HEK293 (cell line): ENCODE measurements around the gene FXYD1.

Source experiments
- GLI4 ChIP-seq: fragments of 450-650 bp; formaldehyde crosslinking; IDR thresholded peaks from 2 replicates; pipeline ENCODE4 v1.5.1; 2016; ENCODE audit warnings: missing biosample characterization, missing genetic modification characterization
- SALL2 ChIP-seq: fragments of 450-650 bp; formaldehyde crosslinking; IDR thresholded peaks from 2 replicates; pipeline ENCODE4 v1.5.0; 2017; ENCODE audit warnings: missing biosample characterization, mild to moderate bottlenecking, missing genetic modification characterization, borderline replicate concordance
- SP7 ChIP-seq: fragments of 450-650 bp; formaldehyde crosslinking; IDR thresholded peaks from 2 replicates; pipeline ENCODE4 v1.5.1; 2016; ENCODE audit warnings: missing biosample characterization, missing genetic modification characterization
- TRIM28 ChIP-seq: IDR thresholded peaks from 2 replicates; pipeline ENCODE4 v1.6.1; 2011; ENCODE audit warnings: low read length, control low read depth, borderline replicate concordance
- YY2 ChIP-seq: fragments of 450-650 bp; formaldehyde crosslinking; IDR thresholded peaks from 2 replicates; pipeline ENCODE4 v1.5.1; 2016; ENCODE audit warnings: missing biosample characterization, missing genetic modification characterization
- ZBTB21 ChIP-seq: fragments of 450-650 bp; formaldehyde crosslinking; IDR thresholded peaks from 2 replicates; pipeline ENCODE4 v1.5.1; 2017; ENCODE audit warnings: missing biosample characterization, missing genetic modification characterization
- ZBTB48 ChIP-seq: fragments of 450-650 bp; formaldehyde crosslinking; IDR thresholded peaks from 2 replicates; pipeline ENCODE4 v1.5.1; 2016; ENCODE audit warnings: missing biosample characterization, missing genetic modification characterization
- ZNF140 ChIP-seq: fragments of 450-650 bp; formaldehyde crosslinking; IDR thresholded peaks from 2 replicates; pipeline ENCODE4 v1.5.1; 2016; ENCODE audit warnings: missing biosample characterization, missing genetic modification characterization
- ZNF350 ChIP-seq: fragments of 450-650 bp; formaldehyde crosslinking; IDR thresholded peaks from 2 replicates; pipeline ENCODE4 v1.5.0; 2017; ENCODE audit warnings: missing biosample characterization, mild to moderate bottlenecking, missing genetic modification characterization
- ZNF366 ChIP-seq: fragments of 450-650 bp; formaldehyde crosslinking; conservative IDR thresholded peaks from 2 replicates; pipeline ENCODE4 v1.5.1; 2016; ENCODE audit warnings: missing biosample characterization, missing genetic modification characterization
- ZNF426 ChIP-seq: fragments of 450-650 bp; formaldehyde crosslinking; IDR thresholded peaks from 2 replicates; pipeline ENCODE4 v1.5.1; 2017; ENCODE audit warnings: missing biosample characterization, missing genetic modification characterization, mild to moderate bottlenecking, inconsistent platforms, moderate library complexity
- ZNF521 ChIP-seq: fragments of 450-650 bp; formaldehyde crosslinking; IDR thresholded peaks from 2 replicates; pipeline ENCODE4 v1.5.1; 2017; ENCODE audit warnings: missing biosample characterization, mild to moderate bottlenecking, missing genetic modification characterization
- ZNF549 ChIP-seq: fragments of 450-650 bp; IDR thresholded peaks from 2 replicates; pipeline ENCODE4 v1.5.1; 2018; ENCODE audit warnings: missing biosample characterization, missing genetic modification characterization, mild to moderate bottlenecking, inconsistent platforms, moderate library complexity
- TF ChIP-seq, protein P1 (sequence below): fragments of 450-650 bp; formaldehyde crosslinking; conservative IDR thresholded peaks from 2 replicates; pipeline ENCODE4 v1.5.1; 2016; ENCODE audit warnings: low read depth, missing biosample characterization, missing genetic modification characterization
- TF ChIP-seq, protein P2 (sequence below): fragments of 450-650 bp; formaldehyde crosslinking; IDR thresholded peaks from 2 replicates; pipeline ENCODE4 v1.5.1; 2017; ENCODE audit warnings: missing biosample characterization, missing genetic modification characterization
- TF ChIP-seq, protein P3 (sequence below): fragments of 450-650 bp; formaldehyde crosslinking; IDR thresholded peaks from 2 replicates; pipeline ENCODE4 v1.5.1; 2017; ENCODE audit warnings: missing biosample characterization, missing genetic modification characterization
- TF ChIP-seq, protein P4 (sequence below): fragments of 450-650 bp; formaldehyde crosslinking; IDR thresholded peaks from 2 replicates; pipeline ENCODE4 v1.5.1; 2016; ENCODE audit warnings: missing biosample characterization, missing genetic modification characterization
- TF ChIP-seq, protein P5 (sequence below): fragments of 450-650 bp; formaldehyde crosslinking; IDR thresholded peaks from 2 replicates; pipeline ENCODE4 v1.5.1; 2016; ENCODE audit warnings: missing biosample characterization, missing genetic modification characterization
- TF ChIP-seq, protein P6 (sequence below): fragments of 450-650 bp; formaldehyde crosslinking; IDR thresholded peaks from 2 replicates; pipeline ENCODE4 v1.5.1; 2016; ENCODE audit warnings: missing biosample characterization, missing genetic modification characterization, borderline replicate concordance
- TF ChIP-seq, protein P7 (sequence below): fragments of 450-650 bp; formaldehyde crosslinking; IDR thresholded peaks from 2 replicates; pipeline ENCODE4 v1.5.1; 2016; ENCODE audit warnings: missing biosample characterization, missing genetic modification characterization

The FXYD1 gene

DNA sequence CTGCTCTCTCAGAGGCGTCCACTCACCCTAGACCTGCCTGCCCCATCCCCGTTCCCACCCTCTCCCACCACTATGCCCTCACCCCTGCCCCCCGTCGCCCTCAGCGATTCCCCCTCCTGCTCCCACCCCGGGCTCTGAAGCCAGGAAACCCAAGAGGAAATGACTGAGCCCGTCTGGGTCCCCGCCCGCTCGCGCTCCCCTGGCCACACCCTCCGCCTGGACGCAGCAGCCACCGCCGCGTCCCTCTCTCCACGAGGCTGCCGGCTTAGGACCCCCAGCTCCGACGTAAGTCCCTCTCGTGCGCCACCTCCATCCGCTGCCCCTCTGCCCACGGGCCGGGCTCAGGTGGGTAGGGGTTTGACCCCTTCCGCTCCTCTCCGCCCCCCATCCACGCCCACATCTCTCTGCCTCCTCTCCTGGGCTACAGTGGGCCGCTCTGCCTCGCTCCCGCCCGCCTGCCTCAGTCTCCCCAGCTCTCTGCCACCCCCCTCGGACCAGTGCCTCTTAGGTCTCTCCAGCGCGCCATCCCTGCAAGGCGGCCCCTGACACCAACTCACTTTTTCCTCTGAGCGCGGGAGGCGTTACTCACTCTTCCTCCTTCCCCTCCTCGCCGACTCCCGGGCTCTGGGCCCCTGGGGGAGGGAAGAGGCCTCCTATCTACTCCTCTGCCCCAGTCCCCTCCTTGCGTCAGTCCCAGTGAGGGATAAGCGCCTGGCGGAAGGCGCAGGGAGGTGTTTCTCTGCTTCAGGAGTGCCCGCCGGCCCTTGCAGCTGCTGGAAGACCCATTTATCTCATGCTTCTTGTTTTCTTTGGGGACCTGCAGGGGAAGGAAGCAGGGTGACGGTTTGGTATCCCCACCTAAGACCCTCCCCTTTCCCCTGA is 16.1 kb downstream of the FXYD1 start, which contains the start of gene FXYD5 (continued):
- TF ChIP-seq, protein P1, sequence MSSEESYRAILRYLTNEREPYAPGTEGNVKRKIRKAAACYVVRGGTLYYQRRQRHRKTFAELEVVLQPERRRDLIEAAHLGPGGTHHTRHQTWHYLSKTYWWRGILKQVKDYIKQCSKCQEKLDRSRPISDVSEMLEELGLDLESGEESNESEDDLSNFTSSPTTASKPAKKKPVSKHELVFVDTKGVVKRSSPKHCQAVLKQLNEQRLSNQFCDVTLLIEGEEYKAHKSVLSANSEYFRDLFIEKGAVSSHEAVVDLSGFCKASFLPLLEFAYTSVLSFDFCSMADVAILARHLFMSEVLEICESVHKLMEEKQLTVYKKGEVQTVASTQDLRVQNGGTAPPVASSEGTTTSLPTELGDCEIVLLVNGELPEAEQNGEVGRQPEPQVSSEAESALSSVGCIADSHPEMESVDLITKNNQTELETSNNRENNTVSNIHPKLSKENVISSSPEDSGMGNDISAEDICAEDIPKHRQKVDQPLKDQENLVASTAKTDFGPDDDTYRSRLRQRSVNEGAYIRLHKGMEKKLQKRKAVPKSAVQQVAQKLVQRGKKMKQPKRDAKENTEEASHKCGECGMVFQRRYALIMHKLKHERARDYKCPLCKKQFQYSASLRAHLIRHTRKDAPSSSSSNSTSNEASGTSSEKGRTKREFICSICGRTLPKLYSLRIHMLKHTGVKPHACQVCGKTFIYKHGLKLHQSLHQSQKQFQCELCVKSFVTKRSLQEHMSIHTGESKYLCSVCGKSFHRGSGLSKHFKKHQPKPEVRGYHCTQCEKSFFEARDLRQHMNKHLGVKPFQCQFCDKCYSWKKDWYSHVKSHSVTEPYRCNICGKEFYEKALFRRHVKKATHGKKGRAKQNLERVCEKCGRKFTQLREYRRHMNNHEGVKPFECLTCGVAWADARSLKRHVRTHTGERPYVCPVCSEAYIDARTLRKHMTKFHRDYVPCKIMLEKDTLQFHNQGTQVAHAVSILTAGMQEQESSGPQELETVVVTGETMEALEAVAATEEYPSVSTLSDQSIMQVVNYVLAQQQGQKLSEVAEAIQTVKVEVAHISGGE (tag by site-specific recombination): peak; percentile 70; the same call in 1 of the 2 replicates
- peak; percentile 99 for TF ChIP-seq ZNF366
- TF ChIP-seq ZBTB21 (tag by site-specific recombination): peak; percentile 64
- peak; percentile 97 for TF ChIP-seq ZBTB48 (tag by site-specific recombination)
- TF ChIP-seq SP7 (tag by site-specific recombination): peak; percentile 97
- TF ChIP-seq ZNF549 (tag by site-specific recombination): no peak
- TF ChIP-seq SALL2 (tag by site-specific recombination): no peak
- TF ChIP-seq ZNF521 (tag by site-specific recombination): no peak
- TF ChIP-seq, protein P2, sequence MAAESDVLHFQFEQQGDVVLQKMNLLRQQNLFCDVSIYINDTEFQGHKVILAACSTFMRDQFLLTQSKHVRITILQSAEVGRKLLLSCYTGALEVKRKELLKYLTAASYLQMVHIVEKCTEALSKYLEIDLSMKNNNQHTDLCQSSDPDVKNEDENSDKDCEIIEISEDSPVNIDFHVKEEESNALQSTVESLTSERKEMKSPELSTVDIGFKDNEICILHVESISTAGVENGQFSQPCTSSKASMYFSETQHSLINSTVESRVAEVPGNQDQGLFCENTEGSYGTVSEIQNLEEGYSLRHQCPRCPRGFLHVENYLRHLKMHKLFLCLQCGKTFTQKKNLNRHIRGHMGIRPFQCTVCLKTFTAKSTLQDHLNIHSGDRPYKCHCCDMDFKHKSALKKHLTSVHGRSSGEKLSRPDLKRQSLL (tag by site-specific recombination): peak; percentile 75; the same call in 1 of the 2 replicates
- TF ChIP-seq, protein P3, sequence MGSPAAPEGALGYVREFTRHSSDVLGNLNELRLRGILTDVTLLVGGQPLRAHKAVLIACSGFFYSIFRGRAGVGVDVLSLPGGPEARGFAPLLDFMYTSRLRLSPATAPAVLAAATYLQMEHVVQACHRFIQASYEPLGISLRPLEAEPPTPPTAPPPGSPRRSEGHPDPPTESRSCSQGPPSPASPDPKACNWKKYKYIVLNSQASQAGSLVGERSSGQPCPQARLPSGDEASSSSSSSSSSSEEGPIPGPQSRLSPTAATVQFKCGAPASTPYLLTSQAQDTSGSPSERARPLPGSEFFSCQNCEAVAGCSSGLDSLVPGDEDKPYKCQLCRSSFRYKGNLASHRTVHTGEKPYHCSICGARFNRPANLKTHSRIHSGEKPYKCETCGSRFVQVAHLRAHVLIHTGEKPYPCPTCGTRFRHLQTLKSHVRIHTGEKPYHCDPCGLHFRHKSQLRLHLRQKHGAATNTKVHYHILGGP (tag by site-specific recombination): no peak
- TF ChIP-seq, protein P4, sequence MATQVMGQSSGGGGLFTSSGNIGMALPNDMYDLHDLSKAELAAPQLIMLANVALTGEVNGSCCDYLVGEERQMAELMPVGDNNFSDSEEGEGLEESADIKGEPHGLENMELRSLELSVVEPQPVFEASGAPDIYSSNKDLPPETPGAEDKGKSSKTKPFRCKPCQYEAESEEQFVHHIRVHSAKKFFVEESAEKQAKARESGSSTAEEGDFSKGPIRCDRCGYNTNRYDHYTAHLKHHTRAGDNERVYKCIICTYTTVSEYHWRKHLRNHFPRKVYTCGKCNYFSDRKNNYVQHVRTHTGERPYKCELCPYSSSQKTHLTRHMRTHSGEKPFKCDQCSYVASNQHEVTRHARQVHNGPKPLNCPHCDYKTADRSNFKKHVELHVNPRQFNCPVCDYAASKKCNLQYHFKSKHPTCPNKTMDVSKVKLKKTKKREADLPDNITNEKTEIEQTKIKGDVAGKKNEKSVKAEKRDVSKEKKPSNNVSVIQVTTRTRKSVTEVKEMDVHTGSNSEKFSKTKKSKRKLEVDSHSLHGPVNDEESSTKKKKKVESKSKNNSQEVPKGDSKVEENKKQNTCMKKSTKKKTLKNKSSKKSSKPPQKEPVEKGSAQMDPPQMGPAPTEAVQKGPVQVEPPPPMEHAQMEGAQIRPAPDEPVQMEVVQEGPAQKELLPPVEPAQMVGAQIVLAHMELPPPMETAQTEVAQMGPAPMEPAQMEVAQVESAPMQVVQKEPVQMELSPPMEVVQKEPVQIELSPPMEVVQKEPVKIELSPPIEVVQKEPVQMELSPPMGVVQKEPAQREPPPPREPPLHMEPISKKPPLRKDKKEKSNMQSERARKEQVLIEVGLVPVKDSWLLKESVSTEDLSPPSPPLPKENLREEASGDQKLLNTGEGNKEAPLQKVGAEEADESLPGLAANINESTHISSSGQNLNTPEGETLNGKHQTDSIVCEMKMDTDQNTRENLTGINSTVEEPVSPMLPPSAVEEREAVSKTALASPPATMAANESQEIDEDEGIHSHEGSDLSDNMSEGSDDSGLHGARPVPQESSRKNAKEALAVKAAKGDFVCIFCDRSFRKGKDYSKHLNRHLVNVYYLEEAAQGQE (tag by site-specific recombination): peak; percentile 51
- TF ChIP-seq GLI4: 0 out of 2 replicates have a peak, but pooled peaks have one; percentile 90
- TF ChIP-seq TRIM28: no peak
- no peak for TF ChIP-seq ZNF140 (tag by site-specific recombination)
- TF ChIP-seq ZNF426 (tag by site-specific recombination): no peak
- TF ChIP-seq, protein P5, sequence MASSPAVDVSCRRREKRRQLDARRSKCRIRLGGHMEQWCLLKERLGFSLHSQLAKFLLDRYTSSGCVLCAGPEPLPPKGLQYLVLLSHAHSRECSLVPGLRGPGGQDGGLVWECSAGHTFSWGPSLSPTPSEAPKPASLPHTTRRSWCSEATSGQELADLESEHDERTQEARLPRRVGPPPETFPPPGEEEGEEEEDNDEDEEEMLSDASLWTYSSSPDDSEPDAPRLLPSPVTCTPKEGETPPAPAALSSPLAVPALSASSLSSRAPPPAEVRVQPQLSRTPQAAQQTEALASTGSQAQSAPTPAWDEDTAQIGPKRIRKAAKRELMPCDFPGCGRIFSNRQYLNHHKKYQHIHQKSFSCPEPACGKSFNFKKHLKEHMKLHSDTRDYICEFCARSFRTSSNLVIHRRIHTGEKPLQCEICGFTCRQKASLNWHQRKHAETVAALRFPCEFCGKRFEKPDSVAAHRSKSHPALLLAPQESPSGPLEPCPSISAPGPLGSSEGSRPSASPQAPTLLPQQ (tag by site-specific recombination): peak; percentile 95
- TF ChIP-seq, protein P6, sequence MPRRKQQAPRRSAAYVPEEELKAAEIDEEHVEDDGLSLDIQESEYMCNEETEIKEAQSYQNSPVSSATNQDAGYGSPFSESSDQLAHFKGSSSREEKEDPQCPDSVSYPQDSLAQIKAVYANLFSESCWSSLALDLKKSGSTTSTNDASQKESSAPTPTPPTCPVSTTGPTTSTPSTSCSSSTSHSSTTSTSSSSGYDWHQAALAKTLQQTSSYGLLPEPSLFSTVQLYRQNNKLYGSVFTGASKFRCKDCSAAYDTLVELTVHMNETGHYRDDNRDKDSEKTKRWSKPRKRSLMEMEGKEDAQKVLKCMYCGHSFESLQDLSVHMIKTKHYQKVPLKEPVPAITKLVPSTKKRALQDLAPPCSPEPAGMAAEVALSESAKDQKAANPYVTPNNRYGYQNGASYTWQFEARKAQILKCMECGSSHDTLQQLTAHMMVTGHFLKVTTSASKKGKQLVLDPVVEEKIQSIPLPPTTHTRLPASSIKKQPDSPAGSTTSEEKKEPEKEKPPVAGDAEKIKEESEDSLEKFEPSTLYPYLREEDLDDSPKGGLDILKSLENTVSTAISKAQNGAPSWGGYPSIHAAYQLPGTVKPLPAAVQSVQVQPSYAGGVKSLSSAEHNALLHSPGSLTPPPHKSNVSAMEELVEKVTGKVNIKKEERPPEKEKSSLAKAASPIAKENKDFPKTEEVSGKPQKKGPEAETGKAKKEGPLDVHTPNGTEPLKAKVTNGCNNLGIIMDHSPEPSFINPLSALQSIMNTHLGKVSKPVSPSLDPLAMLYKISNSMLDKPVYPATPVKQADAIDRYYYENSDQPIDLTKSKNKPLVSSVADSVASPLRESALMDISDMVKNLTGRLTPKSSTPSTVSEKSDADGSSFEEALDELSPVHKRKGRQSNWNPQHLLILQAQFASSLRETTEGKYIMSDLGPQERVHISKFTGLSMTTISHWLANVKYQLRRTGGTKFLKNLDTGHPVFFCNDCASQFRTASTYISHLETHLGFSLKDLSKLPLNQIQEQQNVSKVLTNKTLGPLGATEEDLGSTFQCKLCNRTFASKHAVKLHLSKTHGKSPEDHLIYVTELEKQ: no peak
- TF ChIP-seq, protein P7, sequence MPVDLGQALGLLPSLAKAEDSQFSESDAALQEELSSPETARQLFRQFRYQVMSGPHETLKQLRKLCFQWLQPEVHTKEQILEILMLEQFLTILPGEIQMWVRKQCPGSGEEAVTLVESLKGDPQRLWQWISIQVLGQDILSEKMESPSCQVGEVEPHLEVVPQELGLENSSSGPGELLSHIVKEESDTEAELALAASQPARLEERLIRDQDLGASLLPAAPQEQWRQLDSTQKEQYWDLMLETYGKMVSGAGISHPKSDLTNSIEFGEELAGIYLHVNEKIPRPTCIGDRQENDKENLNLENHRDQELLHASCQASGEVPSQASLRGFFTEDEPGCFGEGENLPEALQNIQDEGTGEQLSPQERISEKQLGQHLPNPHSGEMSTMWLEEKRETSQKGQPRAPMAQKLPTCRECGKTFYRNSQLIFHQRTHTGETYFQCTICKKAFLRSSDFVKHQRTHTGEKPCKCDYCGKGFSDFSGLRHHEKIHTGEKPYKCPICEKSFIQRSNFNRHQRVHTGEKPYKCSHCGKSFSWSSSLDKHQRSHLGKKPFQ (tag by site-specific recombination): 0 out of 2 replicates have a peak, but pooled peaks have one; percentile 48
- no peak for TF ChIP-seq ZNF350 (tag by site-specific recombination)
- TF ChIP-seq YY2 (tag by site-specific recombination): peak; percentile 77
